ENCODE data around the gene GRM7. TPM values are rescaled to one million over a fixed set of nuclear protein-coding genes. Genes with fewer than 3 reads are reported as not detected.

GRM7 gene
- polyA plus RNA-seq, 1 donor from 2014 or later, result 23.8 TPM

- Histone ChIP-seq H2AFZ (ENCODE audit: low read depth, low read length) (no peak overlapping the region), H3K9me2 (ENCODE audit: insufficient read depth, low read length) (no peaks in the 10 kb centered on the region), H4K20me1 (ENCODE audit: insufficient read depth) (no peaks in the 10 kb centered on the region), H3K36me3 (ENCODE audit: insufficient read depth, low read length) (no peaks in the 10 kb centered on the region), H3K27me3 (ENCODE audit: insufficient read depth, low read depth, low read length) (no peaks in the 10 kb centered on the region), H3F3A (ENCODE audit: insufficient read depth, low read length, poor library complexity, severe bottlenecking) (no peaks in the 10 kb centered on the region), H3K27ac (ENCODE audit: low read length) (no peak overlapping the region), H3K9me3 (ENCODE audit: low read length) (no peaks in the 10 kb centered on the region), H3K4me2 (ENCODE audit: low read length) (no peak overlapping the region), H3K79me2 (replicated peaks; ENCODE audit: insufficient read depth, low read length) (no peaks in the 10 kb centered on the region), H3K4me3 (ENCODE audit: low read length) (no peak overlapping the region), H3K9ac (ENCODE audit: low read length) (no peak overlapping the region)
- TF ChIP-seq MXI1 (conservative IDR thresholded peaks at IDR 0.05; ENCODE audit: poor library complexity, severe bottlenecking), result no peak
- TF ChIP-seq TAF1 (IDR thresholded peaks at IDR 0.05; ENCODE audit: low read depth), result no peak
- TF ChIP-seq EZH2 (IDR thresholded peaks at IDR 0.05; ENCODE audit: borderline replicate concordance, insufficient read depth, low read length, poor library complexity, severe bottlenecking), result no peak
- TF ChIP-seq EP300 (conservative IDR thresholded peaks at IDR 0.05; ENCODE audit: poor library complexity, severe bottlenecking), result no peak
- TF ChIP-seq SMC3 (conservative IDR thresholded peaks at IDR 0.05; ENCODE audit: poor library complexity), result no peak
- no peak for TF ChIP-seq RAD21 (conservative IDR thresholded peaks at IDR 0.05)
- TF ChIP-seq CTCF (IDR thresholded peaks at IDR 0.05; ENCODE audit: poor library complexity, severe bottlenecking), result no peak
- TF ChIP-seq REST (IDR thresholded peaks at IDR 0.05; ENCODE audit: borderline replicate concordance), result no peak
- no peak for TF ChIP-seq POLR2AphosphoS5 (IDR thresholded peaks at IDR 0.05)
Measured at GRCh38 chr3:7346364-7346763, 485.4 kb downstream of the GRM7 start.

GRCh38 chr3:7357101-7357500, 496.2 kb downstream of the GRM7 start:
- no peak overlapping the region for H3K27ac ChIP-seq (ENCODE audit: low read length)
- no peaks in the 10 kb centered on the region for H3K27me3 ChIP-seq (ENCODE audit: insufficient read depth, low read depth, low read length)
- no peaks in the 10 kb centered on the region for H3K9me2 ChIP-seq (ENCODE audit: insufficient read depth, low read length)
- H3K36me3 ChIP-seq (ENCODE audit: insufficient read depth, low read length), result no peaks in the 10 kb centered on the region
- no peak for TF ChIP-seq MXI1 (conservative IDR thresholded peaks at IDR 0.05; ENCODE audit: poor library complexity, severe bottlenecking)
- TF ChIP-seq SMC3 (conservative IDR thresholded peaks at IDR 0.05; ENCODE audit: poor library complexity), result no peak
- no peak for TF ChIP-seq REST (IDR thresholded peaks at IDR 0.05; ENCODE audit: borderline replicate concordance)
- TF ChIP-seq TAF1 (IDR thresholded peaks at IDR 0.05; ENCODE audit: low read depth), result no peak
- no peak for TF ChIP-seq POLR2AphosphoS5 (IDR thresholded peaks at IDR 0.05)
- no peak for TF ChIP-seq EZH2 (IDR thresholded peaks at IDR 0.05; ENCODE audit: borderline replicate concordance, insufficient read depth, low read length, poor library complexity, severe bottlenecking)
- no peak for TF ChIP-seq CTCF (IDR thresholded peaks at IDR 0.05; ENCODE audit: poor library complexity, severe bottlenecking)
- TF ChIP-seq EP300 (conservative IDR thresholded peaks at IDR 0.05; ENCODE audit: poor library complexity, severe bottlenecking), result no peak
- no peak for TF ChIP-seq RAD21 (conservative IDR thresholded peaks at IDR 0.05)
- H3K9me3 ChIP-seq (ENCODE audit: low read length), result no peaks in the 10 kb centered on the region
- no peak overlapping the region for H2AFZ ChIP-seq (ENCODE audit: low read depth, low read length)
- no peak overlapping the region for H3K4me2 ChIP-seq (ENCODE audit: low read length)
- H3K79me2 ChIP-seq (replicated peaks; ENCODE audit: insufficient read depth, low read length), result no peaks in the 10 kb centered on the region
- no peak overlapping the region for H3K9ac ChIP-seq (ENCODE audit: low read length)
- H3K4me3 ChIP-seq (ENCODE audit: low read length), result no peak overlapping the region
- H4K20me1 ChIP-seq (ENCODE audit: insufficient read depth), result no peaks in the 10 kb centered on the region
- no peaks in the 10 kb centered on the region for H3F3A ChIP-seq (ENCODE audit: insufficient read depth, low read length, poor library complexity, severe bottlenecking)
